Measurements from ENCODE around the gene NBPF11.
"Not testable (repeated sequence)": the region's sequence is repeated elsewhere in the genome, so short reads cannot be mapped to it uniquely, and the experiment has no call there.

DNA sequence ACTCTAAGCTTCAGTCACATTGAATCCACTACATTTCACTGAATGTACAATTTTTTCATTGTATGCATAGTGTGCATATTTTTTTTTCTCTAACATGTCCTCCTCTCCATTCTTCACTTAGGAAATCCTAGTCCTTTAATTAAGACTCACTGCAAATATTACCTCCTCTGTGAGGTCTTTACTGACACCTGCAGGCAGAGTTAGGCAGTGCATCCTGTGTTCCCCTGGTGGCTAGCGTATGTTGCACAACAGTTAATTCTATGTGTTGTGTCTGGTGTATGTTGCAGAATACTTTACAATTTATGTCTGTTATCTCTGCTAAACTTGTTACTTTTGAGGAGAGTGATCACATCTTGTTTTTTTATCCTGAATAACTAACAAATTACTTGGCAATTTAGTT lies 70.9 kb downstream of the NBPF11 start:
- TF ChIP-seq JUN (IDR thresholded peaks at IDR 0.05) = not testable (repeated sequence)
- TF ChIP-seq, protein P1, sequence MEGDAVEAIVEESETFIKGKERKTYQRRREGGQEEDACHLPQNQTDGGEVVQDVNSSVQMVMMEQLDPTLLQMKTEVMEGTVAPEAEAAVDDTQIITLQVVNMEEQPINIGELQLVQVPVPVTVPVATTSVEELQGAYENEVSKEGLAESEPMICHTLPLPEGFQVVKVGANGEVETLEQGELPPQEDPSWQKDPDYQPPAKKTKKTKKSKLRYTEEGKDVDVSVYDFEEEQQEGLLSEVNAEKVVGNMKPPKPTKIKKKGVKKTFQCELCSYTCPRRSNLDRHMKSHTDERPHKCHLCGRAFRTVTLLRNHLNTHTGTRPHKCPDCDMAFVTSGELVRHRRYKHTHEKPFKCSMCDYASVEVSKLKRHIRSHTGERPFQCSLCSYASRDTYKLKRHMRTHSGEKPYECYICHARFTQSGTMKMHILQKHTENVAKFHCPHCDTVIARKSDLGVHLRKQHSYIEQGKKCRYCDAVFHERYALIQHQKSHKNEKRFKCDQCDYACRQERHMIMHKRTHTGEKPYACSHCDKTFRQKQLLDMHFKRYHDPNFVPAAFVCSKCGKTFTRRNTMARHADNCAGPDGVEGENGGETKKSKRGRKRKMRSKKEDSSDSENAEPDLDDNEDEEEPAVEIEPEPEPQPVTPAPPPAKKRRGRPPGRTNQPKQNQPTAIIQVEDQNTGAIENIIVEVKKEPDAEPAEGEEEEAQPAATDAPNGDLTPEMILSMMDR (IDR thresholded peaks at IDR 0.05) = not testable (repeated sequence)
